ENCODE results near the gene BEST1. TPM values are rescaled to one million over a fixed set of nuclear protein-coding genes. Genes with fewer than 3 reads are reported as not detected.
"Not testable (repeated sequence)": the region's sequence is repeated elsewhere in the genome, so short reads cannot be mapped to it uniquely, and the experiment has no call there.

BEST1 gene
- total RNA-seq, 1 donor from 2014 or later, result not detected

- Mint-ChIP-seq H3K27me3 (no peaks in the 10 kb centered on the region), H3K9me3 (no peaks in the 10 kb centered on the region), H3K27ac (peak overlapping the region; percentile 71), H3K4me1 (peaks cover 23% of the 10 kb centered on the region), H3K36me3 (ENCODE audit: low read depth) (no peaks in the 10 kb centered on the region), H3K4me3 (no peak overlapping the region)
- DNase-seq, result no peak
- intact Hi-C loops (cut with micrococcal nuclease), result no loop called here
Measured at GRCh38 chr11:61976813-61977475, 26.8 kb downstream of the BEST1 start.

GRCh38 chr11:61978703-61979661 lies 28.8 kb downstream of the BEST1 start:
- Mint-ChIP-seq H3K36me3 (ENCODE audit: low read depth) (no peaks in the 10 kb centered on the region), H3K9me3 (no peaks in the 10 kb centered on the region), H3K4me3 (no peak overlapping the region), H3K27me3 (no peaks in the 10 kb centered on the region), H3K27ac (no peak overlapping the region), H3K4me1 (peaks cover 7% of the 10 kb centered on the region)
- intact Hi-C loops (cut with micrococcal nuclease), result no loop called here
- DNase-seq, result no peak

- peaks cover 1% of the 10 kb centered on the region for H3K4me1 Mint-ChIP-seq
- no peaks in the 10 kb centered on the region for H3K27me3 Mint-ChIP-seq
- intact Hi-C loops (cut with micrococcal nuclease), result no loop called here
- no peaks in the 10 kb centered on the region for H3K36me3 Mint-ChIP-seq (ENCODE audit: low read depth)
- no peak overlapping the region for H3K27ac Mint-ChIP-seq
- H3K9me3 Mint-ChIP-seq, result peaks cover 4% of the 10 kb centered on the region
- DNase-seq, result no peak
- H3K4me3 Mint-ChIP-seq, result no peak overlapping the region
Measured at GRCh38 chr11:61980783-61981541, 30.8 kb downstream of the BEST1 start.

GRCh38 chr11:61983419-61983818 lies 33.3 kb downstream of the BEST1 start:
- peaks cover 6% of the 10 kb centered on the region for H3K36me3 Mint-ChIP-seq (ENCODE audit: low read depth)
- peaks cover 22% of the 10 kb centered on the region for H3K9me3 Mint-ChIP-seq
- peaks cover 15% of the 10 kb centered on the region for H3K27me3 Mint-ChIP-seq
- intact Hi-C loops (cut with micrococcal nuclease), result no loop called here
- no peak overlapping the region for H3K27ac Mint-ChIP-seq
- no peaks in the 10 kb centered on the region for H3K4me1 Mint-ChIP-seq
- H3K4me3 Mint-ChIP-seq, result no peak overlapping the region
- DNase-seq, result no peak

- Mint-ChIP-seq H3K4me3 (no peak overlapping the region), H3K4me1 (no peaks in the 10 kb centered on the region), H3K27ac (no peak overlapping the region), H3K9me3 (peaks cover 38% of the 10 kb centered on the region), H3K36me3 (ENCODE audit: low read depth) (peaks cover 7% of the 10 kb centered on the region), H3K27me3 (peaks cover 36% of the 10 kb centered on the region)
- intact Hi-C loops (cut with micrococcal nuclease), result no loop called here
- DNase-seq, result no peak
Measured at GRCh38 chr11:61985869-61986268, 35.7 kb downstream of the BEST1 start.

GRCh38 chr11:61994981-61995380 lies 44.8 kb downstream of the BEST1 start:
- Mint-ChIP-seq H3K4me3 (no peak overlapping the region), H3K4me1 (peaks cover 5% of the 10 kb centered on the region), H3K27me3 (peaks cover 10% of the 10 kb centered on the region), H3K9me3 (peaks cover 16% of the 10 kb centered on the region), H3K27ac (no peak overlapping the region), H3K36me3 (ENCODE audit: low read depth) (peaks cover 14% of the 10 kb centered on the region)
- intact Hi-C loops (cut with micrococcal nuclease), result no loop called here
- no peak for DNase-seq

- intact Hi-C loops (cut with micrococcal nuclease), result no loop called here
- peaks cover 13% of the 10 kb centered on the region for H3K36me3 Mint-ChIP-seq (ENCODE audit: low read depth)
- H3K4me3 Mint-ChIP-seq, result no peak overlapping the region
- H3K4me1 Mint-ChIP-seq, result peaks cover 5% of the 10 kb centered on the region
- H3K27me3 Mint-ChIP-seq, result no peaks in the 10 kb centered on the region
- DNase-seq, result no peak
- H3K9me3 Mint-ChIP-seq, result peaks cover 9% of the 10 kb centered on the region
- no peak overlapping the region for H3K27ac Mint-ChIP-seq
Measured at GRCh38 chr11:61996933-61997332, 46.8 kb downstream of the BEST1 start.

- peaks cover 9% of the 10 kb centered on the region for H3K9me3 Mint-ChIP-seq
- H3K27ac Mint-ChIP-seq, result peak overlapping the region; percentile 53
- no peak overlapping the region for H3K4me3 Mint-ChIP-seq
- peaks cover 13% of the 10 kb centered on the region for H3K36me3 Mint-ChIP-seq (ENCODE audit: low read depth)
- intact Hi-C loops (cut with micrococcal nuclease), result no loop called here
- H3K27me3 Mint-ChIP-seq, result no peaks in the 10 kb centered on the region
- peaks cover 5% of the 10 kb centered on the region for H3K4me1 Mint-ChIP-seq
- DNase-seq, result no peak
Measured at GRCh38 chr11:61999141-61999975, 49.2 kb downstream of the BEST1 start.

GRCh38 chr11:62000539-62001446 lies 50.6 kb downstream of the BEST1 start:
- Mint-ChIP-seq H3K27ac (no peak overlapping the region), H3K36me3 (ENCODE audit: low read depth) (peaks cover 13% of the 10 kb centered on the region), H3K4me3 (no peak overlapping the region), H3K9me3 (peaks cover 9% of the 10 kb centered on the region), H3K27me3 (no peaks in the 10 kb centered on the region), H3K4me1 (peaks cover 5% of the 10 kb centered on the region)
- intact Hi-C loops (cut with micrococcal nuclease), result no loop called here
- DNase-seq, result no peak

- Mint-ChIP-seq H3K4me3 (no peak overlapping the region), H3K4me1 (peaks cover 5% of the 10 kb centered on the region), H3K27me3 (no peaks in the 10 kb centered on the region), H3K36me3 (ENCODE audit: low read depth) (peaks cover 13% of the 10 kb centered on the region), H3K27ac (no peak overlapping the region), H3K9me3 (peaks cover 9% of the 10 kb centered on the region)
- intact Hi-C loops (cut with micrococcal nuclease), result no loop called here
- no peak for DNase-seq
Measured at GRCh38 chr11:62001450-62002191, 51.5 kb downstream of the BEST1 start.

- H3K27me3 Mint-ChIP-seq, H3K27ac Mint-ChIP-seq, DNase-seq: not testable (repeated sequence)
Measured at GRCh38 chr11:62002283-62002682, 52.1 kb downstream of the BEST1 start.

GRCh38 chr11:62004473-62004872 lies 54.3 kb downstream of the BEST1 start:
- Mint-ChIP-seq H3K9me3 (no peaks in the 10 kb centered on the region), H3K4me1 (no peaks in the 10 kb centered on the region), H3K36me3 (ENCODE audit: low read depth) (peaks cover 1% of the 10 kb centered on the region), H3K27ac (no peak overlapping the region), H3K4me3 (no peak overlapping the region), H3K27me3 (no peaks in the 10 kb centered on the region)
- DNase-seq, result no peak
- intact Hi-C loops (cut with micrococcal nuclease), result no loop called here

More at GRCh38 chr11:62002283-62002682, 52.1 kb downstream of the BEST1 start:
- peaks cover 13% of the 10 kb centered on the region for H3K36me3 Mint-ChIP-seq (ENCODE audit: low read depth)
- H3K4me3 Mint-ChIP-seq; intact Hi-C loops (cut with micrococcal nuclease); H3K9me3 Mint-ChIP-seq; H3K4me1 Mint-ChIP-seq: not testable (repeated sequence)

Measured in activated CD4-positive, alpha-beta T cell treated with anti-CD3 and anti-CD28 coated beads, Interleukin-2, amount 10 ng/mL, durations not matched to agents 24 days and 14 days (primary cell).